WTC11 (cell line): ENCODE data around the gene VIPAS39. TPM values are rescaled to one million over a fixed set of nuclear protein-coding genes. Genes with fewer than 3 reads are reported as not detected.

Source experiments
- ATAC-seq: fragments of 200-7000 bp; cut with Tn5 transposase; 2 replicates; pipeline ENCODE4 v1.10.0; 2021; ENCODE audit warnings: mild to moderate bottlenecking, moderate library complexity
- CTCF ChIA-PET: fragments of 300-600 bp; sonication (Branson Sonifier 250); formaldehyde crosslinking; loops from one replicate; lab custom pipeline; 2021; ENCODE audit warnings: antibody characterized with exemption; lab: Charles Lee
- POLR2A ChIA-PET: fragments of 350-600 bp; sonication (Branson Sonifier 250); formaldehyde crosslinking; loops from one replicate; lab custom pipeline; 2021; ENCODE audit warnings: antibody characterized with exemption; lab: Charles Lee
- DNase-seq: peaks from one replicate; pipeline ENCODE4 v3.0.0; 2021; ENCODE audit warnings: low spot score
- H3K27ac Mint-ChIP-seq: 2 replicates; pipeline ENCODE4 v1.8.0; 2021; ENCODE audit warnings: mixed read lengths
- H3K27me3 Mint-ChIP-seq: 2 replicates; pipeline ENCODE4 v1.8.0; 2021; ENCODE audit warnings: low read depth, mild to moderate bottlenecking, moderate library complexity, mixed read lengths
- H3K36me3 Mint-ChIP-seq: 2 replicates; pipeline ENCODE4 v1.8.0; 2021; ENCODE audit warnings: mixed read lengths
- H3K4me1 Mint-ChIP-seq: 2 replicates; pipeline ENCODE4 v1.8.0; 2022; ENCODE audit warnings: mixed read lengths
- H3K4me3 Mint-ChIP-seq: 2 replicates; pipeline ENCODE4 v1.8.0; 2021; ENCODE audit warnings: mild to moderate bottlenecking, moderate library complexity, mixed read lengths
- H3K9me3 Mint-ChIP-seq: 2 replicates; pipeline ENCODE4 v1.8.0; 2021; ENCODE audit warnings: mixed read lengths
- ATF1 ChIP-seq: sonication (generic); formaldehyde crosslinking; IDR thresholded peaks from 2 replicates; pipeline ENCODE4 v1.8.1; 2023; ENCODE audit warnings: mild to moderate bottlenecking, moderate library complexity, missing genetic modification reagents
- ATF3 ChIP-seq: sonication (generic); formaldehyde crosslinking; conservative IDR thresholded peaks from 2 replicates; pipeline ENCODE4 v1.8.1; 2022; ENCODE audit warnings: mild to moderate bottlenecking, missing genetic modification reagents
- CBFB ChIP-seq: sonication (generic); formaldehyde crosslinking; IDR thresholded peaks from 2 replicates; pipeline ENCODE4 v1.8.1; 2022; ENCODE audit warnings: mild to moderate bottlenecking, low read depth, missing genetic modification reagents
- CTCF ChIP-seq: fragments of 200-600 bp; IDR thresholded peaks from 2 replicates; pipeline ENCODE4 v1.8.0; 2022; ENCODE audit warnings: antibody characterized with exemption
- FOXJ3 ChIP-seq: sonication (generic); formaldehyde crosslinking; IDR thresholded peaks from 2 replicates; pipeline ENCODE4 v1.9.0; 2021; ENCODE audit warnings: missing genetic modification reagents, mild to moderate bottlenecking, borderline replicate concordance
- MAX ChIP-seq: sonication (generic); formaldehyde crosslinking; IDR thresholded peaks from 2 replicates; pipeline ENCODE4 v1.8.0; 2022; ENCODE audit warnings: mild to moderate bottlenecking, missing genetic modification reagents
- MLX ChIP-seq: sonication (generic); formaldehyde crosslinking; IDR thresholded peaks from 2 replicates; pipeline ENCODE4 v1.8.1; 2023; ENCODE audit warnings: mild to moderate bottlenecking, missing genetic modification reagents, moderate library complexity
- MXD4 ChIP-seq: fragments of 250-450 bp; sonication (Bioruptor Pico); IDR thresholded peaks from 2 replicates; pipeline ENCODE4 v1.8.0; 2021; ENCODE audit warnings: mild to moderate bottlenecking, moderate library complexity, borderline replicate concordance
- NR2C2 ChIP-seq: sonication (generic); formaldehyde crosslinking; IDR thresholded peaks from 2 replicates; pipeline ENCODE4 v1.8.0; 2022; ENCODE audit warnings: mild to moderate bottlenecking, missing genetic modification reagents
- OVOL2 ChIP-seq: fragments of 250-450 bp; sonication (Bioruptor Pico); IDR thresholded peaks from 2 replicates; pipeline ENCODE4 v1.9.0; 2021; ENCODE audit warnings: mild to moderate bottlenecking, borderline replicate concordance
- SMAD4 ChIP-seq: sonication (generic); formaldehyde crosslinking; IDR thresholded peaks from 2 replicates; pipeline ENCODE4 v1.8.0; 2022; ENCODE audit warnings: mild to moderate bottlenecking, missing genetic modification reagents
- TEAD1 ChIP-seq: sonication (generic); formaldehyde crosslinking; IDR thresholded peaks from 2 replicates; pipeline ENCODE4 v1.8.0; 2022; ENCODE audit warnings: mild to moderate bottlenecking, missing genetic modification reagents
- TEAD4 ChIP-seq: sonication (generic); formaldehyde crosslinking; IDR thresholded peaks from 2 replicates; pipeline ENCODE4 v1.8.0; 2022; ENCODE audit warnings: mild to moderate bottlenecking, missing genetic modification reagents
- ZBTB21 ChIP-seq: sonication (generic); formaldehyde crosslinking; IDR thresholded peaks from 2 replicates; pipeline ENCODE4 v1.8.1; 2023; ENCODE audit warnings: mild to moderate bottlenecking, missing genetic modification reagents, borderline replicate concordance
- ZNF138 ChIP-seq: sonication (generic); formaldehyde crosslinking; conservative IDR thresholded peaks from 2 replicates; pipeline ENCODE4 v1.8.1; 2022; ENCODE audit warnings: mild to moderate bottlenecking, moderate library complexity, missing genetic modification reagents
- ZNF317 ChIP-seq: sonication (generic); formaldehyde crosslinking; IDR thresholded peaks from 2 replicates; pipeline ENCODE4 v1.8.1; 2023; ENCODE audit warnings: low read depth, mild to moderate bottlenecking, moderate library complexity, missing genetic modification reagents, borderline replicate concordance
- ZNF423 ChIP-seq: fragments of 250-450 bp; sonication (Bioruptor Pico); IDR thresholded peaks from 2 replicates; pipeline ENCODE4 v2.1.2; 2022; ENCODE audit warnings: mild to moderate bottlenecking, moderate library complexity
- ZNF532 ChIP-seq: fragments of 250-450 bp; sonication (Bioruptor Pico); IDR thresholded peaks from 2 replicates; pipeline ENCODE4 v1.9.0; 2021; ENCODE audit warnings: mild to moderate bottlenecking, borderline replicate concordance
- total RNA-seq: library from RNA; stranded (reverse); gene quantifications from 3 replicates; pipeline ENCODE4 v1.2.3, GENCODE V29; 2021
- TF ChIP-seq, protein P1 (sequence below): sonication (generic); formaldehyde crosslinking; IDR thresholded peaks from 2 replicates; pipeline ENCODE4 v1.8.1; 2022; ENCODE audit warnings: missing genetic modification reagents, borderline replicate concordance

The VIPAS39 gene
- total RNA-seq, 1 experiment from 2014 or later = 17.0 TPM

DNA sequence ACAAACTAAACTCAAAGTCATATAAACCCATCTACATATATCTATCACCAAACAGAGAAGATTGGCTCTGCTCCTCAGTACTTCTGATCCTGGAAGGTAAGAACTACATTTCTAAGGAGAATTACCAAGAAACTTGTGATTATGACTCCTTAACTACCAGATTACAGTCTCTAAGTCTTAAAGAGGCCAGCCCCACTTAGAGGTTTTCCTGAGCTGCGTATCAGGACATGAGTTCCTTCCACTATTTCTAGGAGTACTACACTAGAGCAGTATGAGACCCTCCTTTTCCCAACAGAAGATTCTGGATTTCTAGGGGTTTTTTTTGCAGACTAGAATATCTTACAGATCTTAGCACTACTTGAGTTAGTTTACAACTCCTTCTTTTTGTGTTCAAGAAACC lies 34.0 kb downstream of the VIPAS39 start, which contains the start of gene NOXRED1 (continued):
- TF ChIP-seq ZNF532 = no peak
- TF ChIP-seq, all 79 proteins: peak for 0

DNA sequence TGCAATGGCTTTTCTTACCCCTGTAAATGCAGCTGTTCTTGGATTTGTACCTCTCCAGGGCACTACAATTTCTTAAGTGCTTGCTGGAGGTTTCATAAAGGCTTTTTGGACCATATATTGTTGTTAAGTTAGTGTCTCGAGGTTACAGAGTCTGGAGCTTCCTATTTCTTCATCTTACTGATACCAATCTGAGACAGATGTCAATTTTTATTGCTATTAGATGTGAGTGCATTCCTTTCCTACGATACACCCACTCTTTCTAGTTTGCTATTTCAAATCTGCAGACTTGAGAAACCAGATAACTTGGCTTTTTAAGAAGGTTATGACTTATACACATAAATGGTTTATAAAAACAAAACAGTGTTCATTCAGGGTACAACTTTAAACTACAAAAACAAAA lies 36.2 kb downstream of the VIPAS39 start:
- CTCF ChIA-PET = no interaction called here
- no peak for TF ChIP-seq MXD4
- TF ChIP-seq, protein P1, sequence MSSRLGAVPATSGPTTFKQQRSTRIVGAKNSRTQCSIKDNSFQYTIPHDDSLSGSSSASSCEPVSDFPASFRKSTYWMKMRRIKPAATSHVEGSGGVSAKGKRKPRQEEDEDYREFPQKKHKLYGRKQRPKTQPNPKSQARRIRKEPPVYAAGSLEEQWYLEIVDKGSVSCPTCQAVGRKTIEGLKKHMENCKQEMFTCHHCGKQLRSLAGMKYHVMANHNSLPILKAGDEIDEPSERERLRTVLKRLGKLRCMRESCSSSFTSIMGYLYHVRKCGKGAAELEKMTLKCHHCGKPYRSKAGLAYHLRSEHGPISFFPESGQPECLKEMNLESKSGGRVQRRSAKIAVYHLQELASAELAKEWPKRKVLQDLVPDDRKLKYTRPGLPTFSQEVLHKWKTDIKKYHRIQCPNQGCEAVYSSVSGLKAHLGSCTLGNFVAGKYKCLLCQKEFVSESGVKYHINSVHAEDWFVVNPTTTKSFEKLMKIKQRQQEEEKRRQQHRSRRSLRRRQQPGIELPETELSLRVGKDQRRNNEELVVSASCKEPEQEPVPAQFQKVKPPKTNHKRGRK (CRISPR knock-in tag) = no peak
- TF ChIP-seq TEAD1 = no peak
- no peak for TF ChIP-seq ATF1 (CRISPR knock-in tag)
- no peak for TF ChIP-seq CBFB
- TF ChIP-seq ZNF317 = no peak
- TF ChIP-seq CTCF = no peak
- no peak for TF ChIP-seq TEAD4
- TF ChIP-seq ZBTB21 (CRISPR knock-in tag) = no peak
- no peak for TF ChIP-seq NR2C2 (CRISPR knock-in tag)
- TF ChIP-seq ATF3 (CRISPR knock-in tag) = no peak
- TF ChIP-seq OVOL2 (CRISPR knock-in tag) = no peak
- TF ChIP-seq MLX (CRISPR knock-in tag) = no peak
- no peak for TF ChIP-seq ZNF423 (CRISPR knock-in tag)
- no peak for TF ChIP-seq SMAD4 (CRISPR knock-in tag)
- TF ChIP-seq MAX (CRISPR knock-in tag) = no peak
- TF ChIP-seq FOXJ3 = no peak
- TF ChIP-seq ZNF138 (CRISPR knock-in tag) = no peak
- TF ChIP-seq, all 79 proteins: peak for 0
- no peaks in the 10 kb centered on the region for H3K27me3 Mint-ChIP-seq
- H3K4me3 Mint-ChIP-seq = no peak overlapping the region
- peaks cover 46% of the 10 kb centered on the region for H3K36me3 Mint-ChIP-seq
- H3K4me1 Mint-ChIP-seq = peaks cover 13% of the 10 kb centered on the region
- POLR2A ChIA-PET = interaction anchor here (0.5 kb wide), 1 partner anchor 624 kb away, joined by 3 read pairs; no protein-coding TSS in a partner anchor
- ATAC-seq = no peak
- H3K9me3 Mint-ChIP-seq = peaks cover 28% of the 10 kb centered on the region
- H3K27ac Mint-ChIP-seq = no peak overlapping the region
- DNase-seq = no peak
